Activated B cell treated with CpG ODN at 0.5 μM for 24 hours (primary cell): Measurements from ENCODE around the gene SSH2. TPM values are rescaled to one million over a fixed set of nuclear protein-coding genes. Genes with fewer than 3 reads are reported as not detected.

Source experiments
- ATAC-seq: fragments of 200-7000 bp; cut with Tn5 transposase; one replicate; pipeline ENCODE4 v1.10.0; 2021; ENCODE audit warnings: low read depth, mild to moderate bottlenecking, moderate library complexity
- CTCF ChIA-PET: fragments of 350-600 bp; sonication (Branson Sonifier 250); formaldehyde crosslinking; loops from one replicate; lab custom pipeline; 2021; ENCODE audit warnings: antibody characterized with exemption; lab: Charles Lee
- POLR2A ChIA-PET: fragments of 350-600 bp; sonication (Branson Sonifier 250); formaldehyde crosslinking; loops from one replicate; lab custom pipeline; 2021; ENCODE audit warnings: antibody characterized with exemption; lab: Charles Lee
- DNase-seq: peaks from one replicate; pipeline ENCODE4 v3.0.0; 2022
- H3K27ac Mint-ChIP-seq: one replicate; pipeline ENCODE4 v1.8.0; 2020; ENCODE audit warnings: mixed read lengths
- H3K27me3 Mint-ChIP-seq: one replicate; pipeline ENCODE4 v1.8.0; 2021; ENCODE audit warnings: mixed read lengths
- H3K36me3 Mint-ChIP-seq: one replicate; pipeline ENCODE4 v1.8.0; 2021; ENCODE audit warnings: low read depth, mixed read lengths
- H3K4me1 Mint-ChIP-seq: one replicate; pipeline ENCODE4 v1.8.0; 2021; ENCODE audit warnings: mixed read lengths
- H3K4me3 Mint-ChIP-seq: one replicate; pipeline ENCODE4 v1.8.0; 2020; ENCODE audit warnings: mild to moderate bottlenecking, mixed read lengths
- H3K9me3 Mint-ChIP-seq: one replicate; pipeline ENCODE4 v1.8.0; 2020; ENCODE audit warnings: mixed read lengths
- intact Hi-C: fragments of 100-400 bp; cut with micrococcal nuclease; formaldehyde crosslinking; loops from one replicate; pipeline ENCODE4 v1.15.1; 2024
- total RNA-seq: library from RNA; stranded (reverse); gene quantifications from 2 replicates; pipeline ENCODE4 v1.2.3, GENCODE V29; 2022
- TF ChIP-seq, protein P1 (sequence below): fragments of 200-600 bp; IDR thresholded peaks from one replicate; pipeline ENCODE4 v1.8.0; 2022; ENCODE audit warnings: antibody characterized with exemption, mild to moderate bottlenecking

SSH2 gene
- total RNA-seq, 1 donor from 2014 or later: 95.7 TPM

DNA sequence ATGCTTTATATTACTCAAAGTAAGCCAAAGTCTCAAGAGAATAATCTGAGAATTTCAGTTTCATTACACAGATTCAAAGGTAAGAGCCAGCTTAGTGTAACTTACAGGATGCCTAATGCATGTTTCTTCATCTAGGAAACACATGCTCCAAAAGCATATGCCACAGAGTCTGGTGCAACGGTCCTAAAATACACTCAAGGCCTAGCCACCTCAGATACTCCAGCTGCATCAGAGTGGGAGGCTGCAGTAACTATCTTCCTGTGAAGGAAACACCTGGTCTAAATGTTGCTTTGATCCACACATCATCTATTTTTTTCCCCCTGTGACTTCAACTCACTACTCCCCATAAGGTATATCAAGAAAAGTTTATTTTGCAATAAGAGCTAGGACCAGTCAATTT lies 255.7 kb downstream of the SSH2 start:
- Mint-ChIP-seq H3K9me3 (no peaks in the 10 kb centered on the region), H3K36me3 (peaks cover 73% of the 10 kb centered on the region), H3K27me3 (no peaks in the 10 kb centered on the region), H3K4me1 (peaks cover 24% of the 10 kb centered on the region), H3K4me3 (no peak overlapping the region), H3K27ac (peak overlapping the region; percentile 46)
- TF ChIP-seq, protein P1, sequence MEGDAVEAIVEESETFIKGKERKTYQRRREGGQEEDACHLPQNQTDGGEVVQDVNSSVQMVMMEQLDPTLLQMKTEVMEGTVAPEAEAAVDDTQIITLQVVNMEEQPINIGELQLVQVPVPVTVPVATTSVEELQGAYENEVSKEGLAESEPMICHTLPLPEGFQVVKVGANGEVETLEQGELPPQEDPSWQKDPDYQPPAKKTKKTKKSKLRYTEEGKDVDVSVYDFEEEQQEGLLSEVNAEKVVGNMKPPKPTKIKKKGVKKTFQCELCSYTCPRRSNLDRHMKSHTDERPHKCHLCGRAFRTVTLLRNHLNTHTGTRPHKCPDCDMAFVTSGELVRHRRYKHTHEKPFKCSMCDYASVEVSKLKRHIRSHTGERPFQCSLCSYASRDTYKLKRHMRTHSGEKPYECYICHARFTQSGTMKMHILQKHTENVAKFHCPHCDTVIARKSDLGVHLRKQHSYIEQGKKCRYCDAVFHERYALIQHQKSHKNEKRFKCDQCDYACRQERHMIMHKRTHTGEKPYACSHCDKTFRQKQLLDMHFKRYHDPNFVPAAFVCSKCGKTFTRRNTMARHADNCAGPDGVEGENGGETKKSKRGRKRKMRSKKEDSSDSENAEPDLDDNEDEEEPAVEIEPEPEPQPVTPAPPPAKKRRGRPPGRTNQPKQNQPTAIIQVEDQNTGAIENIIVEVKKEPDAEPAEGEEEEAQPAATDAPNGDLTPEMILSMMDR: no peak
- intact Hi-C loops: no loop called here
- DNase-seq (no peak), ATAC-seq (peak; percentile 18)
- ChIA-PET POLR2A (interaction anchor here (0.7 to 1.4 kb wide), 2 partner anchors 32 to 87 kb away, joined by 4 to 9 read pairs; no protein-coding TSS in a partner anchor), CTCF (interaction anchor here (0.6 to 0.9 kb wide), 3 partner anchors 103 to 1850 kb away, joined by 3 to 4 read pairs (median 3); no protein-coding TSS in a partner anchor)

DNA sequence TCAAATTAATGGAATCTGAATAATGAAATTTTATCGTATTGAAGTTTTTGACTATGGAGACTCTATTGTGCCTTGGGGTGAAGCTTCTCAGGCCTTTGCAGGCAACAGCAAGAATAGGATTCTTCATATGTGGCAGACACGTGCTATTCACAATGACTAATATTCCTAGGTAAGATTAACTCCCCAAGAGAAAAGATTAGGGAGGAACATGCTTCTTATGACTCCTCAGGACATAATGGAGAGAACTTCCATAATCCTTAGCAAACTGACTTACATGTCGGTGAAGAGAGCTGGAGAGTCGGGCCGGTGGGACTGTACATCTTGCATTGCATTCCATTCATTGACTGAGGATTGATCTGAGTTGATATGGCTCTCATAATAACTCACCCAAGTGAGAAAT lies 258.4 kb downstream of the SSH2 start:
- DNase-seq: no peak
- Mint-ChIP-seq H3K36me3 (peaks cover 79% of the 10 kb centered on the region), H3K27ac (no peak overlapping the region), H3K4me1 (peaks cover 16% of the 10 kb centered on the region), H3K9me3 (no peaks in the 10 kb centered on the region), H3K4me3 (no peak overlapping the region), H3K27me3 (no peaks in the 10 kb centered on the region)
- ChIA-PET POLR2A (interaction anchor here (0.9 to 1.1 kb wide), 2 partner anchors 50 to 89 kb away, joined by 3 read pairs; no protein-coding TSS in a partner anchor), CTCF (interaction anchor here (0.8 to 1.3 kb wide), 2 partner anchors 10 to 136 kb away, joined by 3 read pairs; no protein-coding TSS in a partner anchor)
- intact Hi-C loops: no loop called here
- ATAC-seq: no peak
- TF ChIP-seq, protein P1: no peak

DNA sequence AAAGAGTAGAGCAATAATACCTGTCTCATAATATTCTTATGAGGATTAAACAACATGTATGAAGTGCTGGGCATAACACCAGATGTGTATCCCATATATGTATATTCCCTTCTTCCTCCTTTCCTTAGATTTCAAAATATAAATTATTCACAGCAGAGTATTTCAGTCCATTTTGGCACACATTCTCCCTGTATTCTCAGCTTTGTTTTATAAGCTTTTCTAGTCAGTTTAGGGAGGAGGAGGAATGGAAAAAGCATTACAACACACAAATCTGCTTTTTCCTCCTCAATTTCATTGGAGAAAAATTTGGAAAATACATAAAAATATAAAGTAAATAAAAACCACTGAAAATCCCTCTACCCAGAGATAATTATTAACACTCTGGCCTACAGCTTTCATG lies 260.8 kb downstream of the SSH2 start:
- no peak overlapping the region for H3K4me3 Mint-ChIP-seq
- no peak for ATAC-seq
- no peaks in the 10 kb centered on the region for H3K27me3 Mint-ChIP-seq
- no peaks in the 10 kb centered on the region for H3K9me3 Mint-ChIP-seq
- intact Hi-C loops: no loop called here
- DNase-seq: no peak
- POLR2A ChIA-PET: interaction anchor here (0.5 kb wide), 1 partner anchor 153 kb away, joined by 3 read pairs; no protein-coding TSS in a partner anchor
- TF ChIP-seq, protein P1: no peak
- CTCF ChIA-PET: no interaction called here
- H3K4me1 Mint-ChIP-seq: peaks cover 21% of the 10 kb centered on the region
- no peak overlapping the region for H3K27ac Mint-ChIP-seq
- peaks cover 80% of the 10 kb centered on the region for H3K36me3 Mint-ChIP-seq

DNA sequence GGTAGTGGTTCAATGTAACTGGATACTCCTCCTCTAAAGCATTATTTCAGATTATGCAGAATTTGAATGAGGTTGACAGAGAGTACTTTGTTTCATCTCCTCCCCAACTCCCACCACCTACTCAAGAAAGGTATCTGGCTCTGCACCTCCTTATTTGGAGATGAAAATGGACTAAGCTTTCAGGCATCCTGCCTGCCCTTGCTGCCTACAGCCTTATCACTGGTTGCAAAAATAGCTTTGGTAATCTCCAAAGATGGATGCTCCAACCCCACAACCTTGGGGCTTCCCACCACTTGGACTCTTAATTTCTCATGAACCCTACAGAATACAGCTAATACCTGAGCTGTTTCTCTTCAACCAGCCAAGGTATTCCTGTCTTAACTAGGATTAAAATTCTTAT lies 262.1 kb downstream of the SSH2 start:
- Mint-ChIP-seq H3K27me3 (no peaks in the 10 kb centered on the region), H3K36me3 (peaks cover 75% of the 10 kb centered on the region), H3K4me1 (peaks cover 18% of the 10 kb centered on the region), H3K9me3 (no peaks in the 10 kb centered on the region), H3K4me3 (no peak overlapping the region), H3K27ac (no peak overlapping the region)
- CTCF ChIA-PET: interaction anchor here (0.6 to 1.7 kb wide), 4 partner anchors 27 to 140 kb away, joined by 3 to 5 read pairs (median 4); no protein-coding TSS in a partner anchor
- TF ChIP-seq, protein P1: no peak
- POLR2A ChIA-PET: interaction anchor here (1.1 to 1.3 kb wide), 2 partner anchors 14 to 94 kb away, joined by 3 to 5 read pairs; no protein-coding TSS in a partner anchor
- no peak for ATAC-seq
- intact Hi-C loops: no loop called here
- no peak for DNase-seq

DNA sequence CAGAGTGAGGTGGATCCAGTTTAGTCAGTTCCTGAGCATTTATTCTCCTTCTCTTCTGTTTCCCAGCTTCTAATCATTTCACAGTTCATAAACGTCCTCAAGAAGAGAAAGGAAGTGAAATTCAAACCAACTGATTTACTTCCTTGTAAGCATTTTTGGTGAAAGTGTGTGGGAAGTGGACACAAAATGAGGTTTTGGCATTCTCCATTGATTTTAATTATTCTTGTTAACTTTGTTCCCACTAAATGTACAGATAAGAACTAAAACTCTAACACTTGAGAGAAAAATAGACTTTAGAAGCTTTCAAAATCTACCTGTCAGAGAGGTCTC lies 264.6 kb downstream of the SSH2 start:
- H3K4me1 Mint-ChIP-seq: peaks cover 18% of the 10 kb centered on the region
- ATAC-seq (no peak), DNase-seq (no peak)
- H3K9me3 Mint-ChIP-seq: no peaks in the 10 kb centered on the region
- peak overlapping the region; percentile 70 for H3K27ac Mint-ChIP-seq
- TF ChIP-seq, protein P1: no peak
- CTCF ChIA-PET: interaction anchor here (0.6 to 2.8 kb wide), 9 partner anchors 17 to 266 kb away, joined by 3 to 16 read pairs (median 3); no protein-coding TSS in a partner anchor
- POLR2A ChIA-PET: interaction anchor here (0.6 to 1.5 kb wide), 6 partner anchors 15 to 114 kb away, joined by 3 to 9 read pairs (median 4); no protein-coding TSS in a partner anchor
- intact Hi-C loops: loop anchor here (1.0 kb wide), 1 partner anchor 114 kb away; no protein-coding TSS in a partner anchor
- H3K36me3 Mint-ChIP-seq: peaks cover 77% of the 10 kb centered on the region
- no peak overlapping the region for H3K4me3 Mint-ChIP-seq
- H3K27me3 Mint-ChIP-seq: no peaks in the 10 kb centered on the region
